Kasumi-1 (cell line): Measurements from ENCODE around the gene KCNH2.

Experiments used
- DNase-seq, 2 experiments: peaks; one replicate each; lab custom pipeline; 2025; lab: John Stamatoyannopoulos, UW

Gene KCNH2

GRCh38 chr7:150947761-150948651 lies 30.1 kb downstream of the KCNH2 start:
- no peak for DNase-seq

DNA sequence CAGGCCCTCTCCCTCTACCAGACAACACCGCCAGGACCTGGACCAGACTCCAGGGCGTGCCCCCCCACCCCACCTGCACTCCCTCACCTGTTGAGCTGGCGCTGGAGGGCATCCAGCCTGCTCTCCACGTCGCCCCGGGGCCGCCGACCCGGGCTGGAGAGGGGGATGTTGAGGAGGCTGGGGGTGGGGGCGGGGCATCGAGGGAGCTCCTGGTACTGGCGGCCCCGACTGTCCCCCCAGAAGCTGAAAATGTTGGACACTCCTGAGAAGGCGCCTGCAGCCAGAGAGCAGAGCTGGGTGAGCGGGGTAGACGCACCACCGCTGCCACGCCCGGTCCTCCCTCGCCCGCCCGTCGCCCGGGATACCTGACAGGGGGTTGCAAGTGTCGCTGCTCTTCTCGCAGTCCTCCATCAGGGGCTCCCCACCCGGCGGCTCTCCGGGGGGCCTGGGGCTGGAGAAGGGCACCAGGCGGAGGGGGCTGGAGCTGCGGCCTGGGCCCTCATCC lies 30.8 kb downstream of the KCNH2 start:
- no peak for DNase-seq

DNA sequence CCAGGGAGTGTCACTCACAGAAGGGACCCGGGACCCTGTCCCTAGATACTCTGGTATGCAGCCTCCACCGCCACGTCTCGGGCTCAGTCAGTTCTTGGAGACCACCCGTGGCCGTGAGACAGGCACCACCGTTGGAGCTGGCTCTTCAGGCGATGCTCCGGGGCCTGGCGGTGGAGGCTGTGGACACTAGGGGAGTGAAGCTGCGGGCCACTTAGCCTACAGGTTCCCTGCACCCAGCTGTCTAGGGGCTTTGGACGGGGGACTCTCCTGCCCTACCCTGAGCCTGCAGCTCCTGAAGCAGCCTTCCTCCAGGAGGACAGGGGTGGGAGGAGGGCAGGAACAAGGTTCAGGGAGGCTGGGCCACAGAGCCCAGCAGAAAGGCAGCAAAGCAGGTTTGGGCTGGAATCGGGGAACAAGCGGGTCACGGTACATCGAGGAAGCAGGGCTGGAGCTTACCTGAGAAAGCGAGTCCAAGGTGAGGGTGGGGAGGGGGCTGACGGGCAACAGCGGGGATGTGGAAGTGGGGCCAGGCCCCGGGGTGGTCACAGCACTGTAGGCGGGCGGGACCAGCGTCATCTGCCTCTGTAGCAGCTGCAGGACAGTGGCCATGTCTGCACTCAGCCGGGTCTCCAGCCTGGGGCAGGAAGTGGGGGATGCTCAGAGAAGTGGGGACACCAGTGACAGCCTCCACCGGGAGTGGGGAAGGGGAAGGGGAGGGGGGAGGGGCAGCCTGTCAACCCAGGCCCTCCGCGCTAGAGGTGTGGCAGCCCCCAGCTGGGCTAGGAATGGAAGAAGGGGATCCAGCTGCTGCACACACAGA lies 31.5 kb downstream of the KCNH2 start:
- DNase-seq, result no peak

- no peak for DNase-seq
Observed at GRCh38 chr7:150945853-150946420, 32.2 kb downstream of the KCNH2 start.

DNA sequence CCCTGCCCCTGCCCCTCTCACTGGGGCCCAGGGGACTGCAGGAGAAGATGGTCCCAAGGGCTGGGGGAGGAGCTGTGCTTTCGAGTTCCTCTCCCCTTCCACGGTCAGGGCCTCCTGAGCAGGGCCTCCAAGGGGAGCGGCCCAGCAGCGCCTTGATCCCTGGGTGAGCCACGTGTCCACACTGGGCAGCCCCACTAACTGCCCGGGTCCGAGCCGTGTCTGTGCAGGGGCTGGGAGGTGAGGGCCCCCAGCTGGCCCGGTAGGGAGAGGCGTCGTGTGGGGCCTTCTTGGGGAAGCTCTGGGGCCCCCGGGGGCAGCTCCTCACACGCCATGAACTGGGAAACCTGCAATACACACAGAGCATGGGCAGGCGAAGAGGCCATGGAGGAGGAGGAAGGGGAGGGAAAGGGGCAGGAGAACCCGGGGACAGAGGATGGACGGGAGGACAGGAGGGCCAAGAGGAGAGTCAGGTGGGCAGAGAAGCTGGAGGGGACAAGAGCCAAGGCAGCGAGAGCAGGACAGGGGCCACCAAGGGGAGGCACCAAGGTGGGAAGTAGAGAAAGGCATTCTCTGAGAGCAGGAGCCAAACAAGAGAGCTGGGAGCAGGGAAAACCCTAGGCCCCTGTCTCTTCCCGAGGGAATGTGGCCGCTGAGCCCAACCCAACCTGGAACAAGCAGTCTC lies 32.8 kb downstream of the KCNH2 start:
- no peak for DNase-seq

GRCh38 chr7:150944066-150945042 lies 33.8 kb downstream of the KCNH2 start:
- DNase-seq, result no peak

DNA sequence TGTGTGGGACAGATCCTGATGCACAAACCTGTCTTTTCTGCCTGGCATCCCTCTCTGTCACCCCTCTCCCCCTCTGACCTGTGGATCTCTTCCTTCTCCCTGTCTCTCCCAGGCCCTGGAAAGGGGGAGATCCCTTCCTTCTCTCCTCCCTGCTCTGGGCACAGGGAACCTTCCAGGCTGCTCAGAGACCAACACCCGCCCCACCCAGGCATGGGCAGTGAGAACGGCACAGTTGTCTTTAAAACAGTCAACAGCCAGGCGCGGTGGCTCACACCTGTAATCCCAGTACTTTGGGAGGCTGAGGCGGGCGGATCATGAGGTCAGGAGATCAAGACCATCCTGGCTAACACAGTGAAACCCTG lies 34.7 kb downstream of the KCNH2 start:
- DNase-seq, result no peak

- no peak for DNase-seq
Observed at GRCh38 chr7:150942591-150943452, 35.3 kb downstream of the KCNH2 start.

DNA sequence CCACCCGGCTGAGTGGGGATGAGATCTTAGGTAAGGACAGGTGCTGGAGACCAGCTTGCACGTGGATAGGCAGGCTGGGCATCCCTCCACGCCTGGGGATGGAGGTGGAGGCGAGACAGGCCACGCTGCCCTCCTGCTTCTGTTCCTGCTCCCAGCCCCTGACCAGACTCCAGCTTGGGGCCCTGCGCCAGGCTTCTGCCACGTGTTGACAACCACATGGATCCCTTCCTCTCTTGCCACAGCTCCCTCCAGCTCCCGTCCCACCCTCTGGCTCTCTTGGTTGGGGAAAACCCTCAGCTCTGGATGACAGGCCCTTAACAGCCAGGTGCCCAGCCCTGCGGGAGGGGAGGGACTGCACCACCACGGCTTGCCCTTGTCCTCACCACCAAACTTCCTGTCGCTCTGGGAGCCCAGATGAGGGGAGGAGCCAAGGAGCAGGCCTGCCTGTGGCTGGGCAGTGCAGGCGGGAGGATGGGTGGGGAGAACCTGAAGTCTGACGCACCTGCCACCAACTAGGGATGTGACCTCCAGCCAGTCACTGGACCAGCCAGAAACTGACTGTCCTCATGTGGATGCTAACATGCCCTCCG lies 36.0 kb downstream of the KCNH2 start:
- DNase-seq, result peak; percentile 53 to 64

- DNase-seq, result no peak
Observed at GRCh38 chr7:150941351-150942000, 36.6 kb downstream of the KCNH2 start.

DNA sequence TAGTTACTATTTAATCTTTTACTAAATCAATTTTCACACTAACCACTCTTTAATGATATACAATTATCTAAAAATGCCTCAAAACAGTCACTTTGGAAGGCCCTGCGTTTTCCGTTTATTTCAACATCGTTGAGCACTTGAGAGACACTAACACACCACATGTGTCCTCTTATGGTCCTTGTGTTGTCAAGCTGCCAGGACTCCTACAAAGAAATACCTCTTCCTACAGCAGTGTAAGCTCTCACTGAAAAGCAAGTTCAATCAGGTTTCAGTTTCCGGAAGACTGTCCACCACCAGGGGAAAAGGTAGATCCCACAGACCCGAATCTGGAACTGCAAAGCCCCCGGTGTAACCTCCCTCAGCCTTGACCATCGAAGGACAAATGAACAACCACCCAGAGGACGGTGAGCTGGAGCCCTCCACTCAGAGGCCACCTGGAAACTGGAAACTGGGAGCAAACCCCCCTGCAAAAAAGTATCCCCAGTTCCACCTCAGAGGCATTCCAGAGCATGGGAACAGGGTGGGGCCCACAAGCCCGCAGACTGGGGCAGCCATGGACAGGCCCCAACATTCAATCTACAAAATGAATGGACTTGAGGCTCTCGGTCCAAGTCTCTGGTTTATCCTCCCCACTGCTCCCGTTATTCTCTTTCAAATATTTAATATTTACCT lies 37.6 kb downstream of the KCNH2 start:
- DNase-seq, result no peak

DNA sequence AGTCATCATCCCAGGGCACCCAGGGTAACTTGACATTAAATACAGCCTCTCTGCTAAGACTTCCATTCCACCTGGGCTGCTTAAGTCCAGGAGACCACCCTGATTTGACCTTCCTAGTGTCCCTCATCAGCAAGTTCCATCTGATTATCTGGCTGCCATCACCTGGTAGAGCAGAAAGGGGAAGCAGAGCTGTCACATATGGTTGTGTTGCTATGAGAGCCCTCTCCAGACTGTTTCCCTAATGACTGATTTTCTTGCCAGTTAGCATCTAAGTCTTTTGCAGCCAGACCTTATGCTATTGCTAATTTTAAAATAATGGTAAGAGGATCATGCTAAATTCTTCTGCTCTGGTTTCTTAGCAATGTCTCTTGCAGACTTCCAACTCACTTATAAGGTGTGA lies 38.7 kb downstream of the KCNH2 start:
- DNase-seq, result peak; percentile 43 to 64

- no peak for DNase-seq
Observed at GRCh38 chr7:150939052-150939451, 39.1 kb downstream of the KCNH2 start.

DNA sequence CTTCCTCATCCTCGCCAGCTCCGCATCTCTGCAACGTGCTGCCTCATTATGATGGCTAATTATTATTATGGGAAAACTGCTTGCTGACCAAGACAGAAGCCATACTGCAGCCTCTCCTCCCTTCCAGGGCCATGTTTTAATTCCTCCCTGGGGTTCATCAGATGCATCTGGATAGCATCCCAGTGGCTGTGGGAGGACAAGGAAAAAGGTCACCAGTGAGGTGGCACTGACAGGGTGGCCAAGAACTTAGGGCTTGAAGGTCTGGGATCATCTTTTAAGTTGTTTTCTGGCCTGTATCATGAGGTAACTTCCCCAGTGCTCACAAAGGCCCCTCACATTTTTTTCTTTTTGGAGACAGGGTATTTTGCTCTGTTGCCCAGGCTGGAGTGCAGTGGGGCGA lies 39.6 kb downstream of the KCNH2 start:
- DNase-seq, result no peak

GRCh38 chr7:150937848-150938561 lies 40.1 kb downstream of the KCNH2 start:
- DNase-seq, result peak; percentile 77

- no peak for DNase-seq
Observed at GRCh38 chr7:150936018-150936417, 42.1 kb downstream of the KCNH2 start.

DNA sequence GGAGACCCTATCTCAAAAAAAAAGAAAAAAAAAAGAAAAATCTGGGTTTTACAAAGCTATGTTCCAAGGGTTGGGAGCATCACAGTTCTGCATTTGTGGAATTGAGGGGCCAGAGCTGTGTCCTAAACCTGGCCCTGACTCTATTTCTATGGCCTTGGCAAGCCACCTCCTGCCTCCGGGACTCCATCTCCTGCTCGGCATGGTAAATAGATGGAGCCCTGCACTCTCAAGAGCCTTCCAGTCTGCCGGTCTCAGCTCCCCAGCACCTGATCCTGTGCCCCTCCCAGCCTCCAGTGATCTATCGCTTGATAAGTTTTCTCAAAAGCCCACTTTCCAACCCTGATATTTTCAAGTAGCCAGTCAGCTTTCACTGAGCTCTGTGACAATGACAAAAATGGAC lies 43.0 kb downstream of the KCNH2 start:
- no peak for DNase-seq
